ENCODE measurements around the gene C10orf143.
"Not testable (repeated sequence)": the region's sequence is repeated elsewhere in the genome, so short reads cannot be mapped to it uniquely, and the experiment has no call there.

The C10orf143 gene

DNA sequence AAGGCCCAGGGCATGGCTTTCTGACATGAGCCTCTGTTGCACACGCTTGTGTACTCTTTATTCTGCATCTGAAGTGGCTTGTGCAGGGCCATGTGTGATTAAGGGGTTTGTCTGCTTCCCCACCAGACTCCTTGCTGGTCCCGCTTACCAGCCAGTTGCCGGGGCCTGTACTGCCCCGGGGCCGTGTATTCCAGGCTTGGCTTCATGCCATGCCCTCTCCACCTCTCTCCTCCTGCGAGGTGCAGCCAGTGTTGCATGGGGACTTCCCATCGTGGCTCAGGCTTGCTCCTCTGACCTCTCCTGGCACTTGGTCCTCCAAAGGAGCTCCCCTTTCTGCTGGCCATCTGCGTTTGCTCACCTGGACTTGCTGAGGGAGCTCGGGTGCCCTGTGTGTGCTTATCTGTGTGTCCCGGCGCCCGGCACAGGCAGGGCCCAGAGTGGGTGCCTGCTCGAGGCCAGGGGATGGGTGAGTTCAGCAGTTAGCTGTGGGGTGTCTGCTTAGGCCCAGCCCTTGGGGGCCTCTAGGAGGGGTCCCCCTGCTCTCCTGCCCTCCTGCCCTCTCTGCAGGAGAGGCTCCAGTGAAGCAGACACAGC lies 11.0 kb upstream of the C10orf143 start:
- Histone ChIP-seq H3K4me3 (replicated peaks; ENCODE audit: low read depth, low read length) (no peak overlapping the region), H3K36me3 (ENCODE audit: control insufficient read depth, insufficient read depth, low read length) (no peaks in the 10 kb centered on the region), H3K27me3 (replicated peaks; ENCODE audit: control insufficient read depth, insufficient read depth, low read length) (no peaks in the 10 kb centered on the region)
- TF ChIP-seq, protein P1, sequence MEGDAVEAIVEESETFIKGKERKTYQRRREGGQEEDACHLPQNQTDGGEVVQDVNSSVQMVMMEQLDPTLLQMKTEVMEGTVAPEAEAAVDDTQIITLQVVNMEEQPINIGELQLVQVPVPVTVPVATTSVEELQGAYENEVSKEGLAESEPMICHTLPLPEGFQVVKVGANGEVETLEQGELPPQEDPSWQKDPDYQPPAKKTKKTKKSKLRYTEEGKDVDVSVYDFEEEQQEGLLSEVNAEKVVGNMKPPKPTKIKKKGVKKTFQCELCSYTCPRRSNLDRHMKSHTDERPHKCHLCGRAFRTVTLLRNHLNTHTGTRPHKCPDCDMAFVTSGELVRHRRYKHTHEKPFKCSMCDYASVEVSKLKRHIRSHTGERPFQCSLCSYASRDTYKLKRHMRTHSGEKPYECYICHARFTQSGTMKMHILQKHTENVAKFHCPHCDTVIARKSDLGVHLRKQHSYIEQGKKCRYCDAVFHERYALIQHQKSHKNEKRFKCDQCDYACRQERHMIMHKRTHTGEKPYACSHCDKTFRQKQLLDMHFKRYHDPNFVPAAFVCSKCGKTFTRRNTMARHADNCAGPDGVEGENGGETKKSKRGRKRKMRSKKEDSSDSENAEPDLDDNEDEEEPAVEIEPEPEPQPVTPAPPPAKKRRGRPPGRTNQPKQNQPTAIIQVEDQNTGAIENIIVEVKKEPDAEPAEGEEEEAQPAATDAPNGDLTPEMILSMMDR (IDR thresholded peaks at IDR 0.05; ENCODE audit: insufficient read depth, low read length, poor library complexity, severe bottlenecking): no peak
- no peak for DNase-seq (ENCODE audit: extremely low read depth, insufficient read length)

DNA sequence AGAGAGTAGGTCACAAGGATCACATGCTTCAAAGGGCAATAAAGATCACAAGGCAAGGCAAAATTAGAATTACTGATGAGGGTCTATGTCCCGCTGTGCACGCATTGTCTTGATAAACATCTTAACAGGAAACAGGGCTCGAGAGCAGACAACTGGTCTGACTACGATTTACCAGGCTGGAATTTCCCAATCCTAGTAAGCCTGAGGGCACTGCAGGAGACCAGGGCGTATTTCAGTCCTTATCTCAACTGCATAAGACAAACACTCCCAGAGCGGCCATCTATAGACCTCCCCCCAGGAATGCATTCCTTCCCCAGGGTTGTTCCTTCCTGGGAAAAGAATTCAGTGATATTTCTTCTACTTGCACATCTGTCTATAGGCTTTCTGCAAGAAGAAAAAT lies 6.9 kb upstream of the C10orf143 start:
- not testable (repeated sequence) for DNase-seq (ENCODE audit: extremely low read depth, insufficient read length); H3K4me3 ChIP-seq (replicated peaks; ENCODE audit: low read depth, low read length); H3K36me3 ChIP-seq (ENCODE audit: control insufficient read depth, insufficient read depth, low read length); H3K27me3 ChIP-seq (replicated peaks; ENCODE audit: control insufficient read depth, insufficient read depth, low read length)

DNA sequence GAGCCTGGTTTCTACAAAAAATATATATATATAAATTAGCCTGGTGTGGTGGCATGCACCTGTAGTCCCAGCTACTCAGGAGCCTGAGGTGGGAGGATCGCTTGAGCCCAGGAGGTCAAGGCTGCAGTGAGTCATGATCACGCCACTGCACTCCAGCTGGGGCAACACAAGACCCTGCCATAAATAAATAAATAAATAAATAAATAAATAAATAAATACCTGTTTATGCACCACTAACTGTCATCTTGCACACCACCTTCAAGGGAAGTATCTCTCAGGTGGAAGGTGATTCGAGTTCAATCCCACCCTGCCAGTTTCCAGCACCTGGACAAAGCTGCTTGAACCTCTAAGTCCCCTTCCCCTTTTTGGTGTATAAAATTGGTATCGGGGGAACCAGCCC lies 6.3 kb upstream of the C10orf143 start:
- H3K4me3 ChIP-seq (replicated peaks; ENCODE audit: low read depth, low read length); DNase-seq (ENCODE audit: extremely low read depth, insufficient read length); H3K27me3 ChIP-seq (replicated peaks; ENCODE audit: control insufficient read depth, insufficient read depth, low read length); H3K36me3 ChIP-seq (ENCODE audit: control insufficient read depth, insufficient read depth, low read length): not testable (repeated sequence)

DNA sequence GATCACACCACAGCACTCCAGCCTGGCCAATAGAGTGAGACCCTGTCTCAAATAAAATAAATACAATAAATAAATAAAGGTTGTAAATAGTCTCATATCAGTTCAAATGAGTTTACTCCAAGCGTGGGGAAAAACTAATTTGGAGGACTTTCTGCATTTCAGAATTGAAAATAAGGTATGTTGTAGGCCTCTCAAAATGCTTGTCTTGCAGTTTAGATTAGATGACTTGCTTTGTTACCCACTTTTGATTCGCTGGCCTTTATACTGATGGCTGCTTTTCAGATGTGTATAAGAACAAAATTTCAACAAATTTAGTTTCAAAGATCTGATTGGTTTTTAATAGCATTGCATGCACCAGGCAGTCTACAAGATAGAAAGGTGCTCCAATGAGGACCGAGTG lies 2.2 kb upstream of the C10orf143 start:
- TF ChIP-seq, protein P1 (IDR thresholded peaks at IDR 0.05; ENCODE audit: insufficient read depth, low read length, poor library complexity, severe bottlenecking): no peak
- no peak for DNase-seq (ENCODE audit: extremely low read depth, insufficient read length)
- no peaks in the 10 kb centered on the region for H3K27me3 ChIP-seq (replicated peaks; ENCODE audit: control insufficient read depth, insufficient read depth, low read length)
- no peak overlapping the region for H3K4me3 ChIP-seq (replicated peaks; ENCODE audit: low read depth, low read length)
- H3K36me3 ChIP-seq (ENCODE audit: control insufficient read depth, insufficient read depth, low read length): no peaks in the 10 kb centered on the region

DNA sequence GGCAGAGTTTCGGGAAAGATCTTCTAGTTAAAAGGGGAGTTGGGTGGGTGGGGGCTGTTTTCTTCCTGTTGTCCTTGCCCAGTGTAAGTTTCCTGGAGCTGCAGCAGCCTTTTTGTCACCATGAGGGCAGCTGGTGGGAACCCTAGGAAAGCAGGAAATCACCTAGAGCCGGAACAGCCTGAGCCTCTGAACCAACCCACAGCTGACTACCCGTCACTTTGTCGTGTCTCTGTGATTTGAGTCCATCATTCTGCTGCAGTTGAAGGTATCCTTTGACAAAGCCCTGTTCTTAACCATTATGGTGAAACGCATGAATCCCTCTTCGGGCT lies 1.2 kb upstream of the C10orf143 start:
- DNase-seq (ENCODE audit: extremely low read depth, insufficient read length): peak; percentile 30
- Histone ChIP-seq H3K4me3 (replicated peaks; ENCODE audit: low read depth, low read length) (peak overlapping the region; percentile 93), H3K27me3 (replicated peaks; ENCODE audit: control insufficient read depth, insufficient read depth, low read length) (no peaks in the 10 kb centered on the region)

DNA sequence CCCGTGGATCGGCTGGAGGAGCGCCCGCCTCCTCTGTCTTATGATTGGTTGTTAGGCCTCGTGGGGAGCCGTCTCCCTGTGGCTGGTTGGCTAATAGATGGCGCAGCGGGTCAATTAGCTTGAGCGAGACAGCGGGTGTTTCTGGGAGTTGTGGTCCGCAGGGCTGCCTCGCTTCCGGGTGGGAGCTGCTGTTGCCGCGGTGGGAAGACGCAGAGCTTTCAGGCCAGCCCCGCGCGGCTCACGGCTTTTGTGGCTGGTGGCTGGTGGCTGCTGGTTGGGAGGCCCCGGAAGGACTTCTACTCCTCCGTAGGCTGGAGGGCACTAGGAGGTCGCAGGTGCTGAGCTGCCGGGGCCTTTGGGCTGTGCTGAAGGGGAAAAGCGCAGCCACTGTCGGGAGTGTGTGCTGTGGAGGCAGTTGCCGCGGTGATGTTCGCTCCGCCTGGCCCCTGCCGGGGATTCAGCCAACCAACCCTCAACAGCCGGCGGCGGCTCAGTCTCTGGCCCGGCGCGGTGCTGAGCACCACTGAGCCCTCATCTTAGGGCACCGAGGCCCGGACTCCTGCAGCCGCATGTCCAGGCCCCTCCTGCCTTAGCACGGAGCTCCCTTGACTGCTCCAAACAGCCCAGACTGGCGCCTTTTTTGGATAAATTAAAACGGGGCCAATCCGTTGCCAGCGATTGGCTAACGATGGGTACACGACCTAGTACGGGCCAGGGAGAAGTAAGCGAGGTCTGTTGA lies 652 bp upstream of the C10orf143 start:
- Histone ChIP-seq H3K27me3 (replicated peaks; ENCODE audit: control insufficient read depth, insufficient read depth, low read length) (no peaks in the 10 kb centered on the region), H3K4me3 (replicated peaks; ENCODE audit: low read depth, low read length) (peak overlapping the region; percentile 93), H3K36me3 (ENCODE audit: control insufficient read depth, insufficient read depth, low read length) (no peaks in the 10 kb centered on the region)
- DNase-seq (ENCODE audit: extremely low read depth, insufficient read length): peak; percentile 92
- TF ChIP-seq, protein P1 (IDR thresholded peaks at IDR 0.05; ENCODE audit: insufficient read depth, low read length, poor library complexity, severe bottlenecking): no peak

More for the DNA sequence above, 1.2 kb upstream of the C10orf143 start:
- TF ChIP-seq, protein P1 (IDR thresholded peaks at IDR 0.05; ENCODE audit: insufficient read depth, low read length, poor library complexity, severe bottlenecking): no peak
- no peaks in the 10 kb centered on the region for H3K36me3 ChIP-seq (ENCODE audit: control insufficient read depth, insufficient read depth, low read length)

All from GM06990 (cell line).